ENCODE measurements around the gene MAP3K7.

DNA sequence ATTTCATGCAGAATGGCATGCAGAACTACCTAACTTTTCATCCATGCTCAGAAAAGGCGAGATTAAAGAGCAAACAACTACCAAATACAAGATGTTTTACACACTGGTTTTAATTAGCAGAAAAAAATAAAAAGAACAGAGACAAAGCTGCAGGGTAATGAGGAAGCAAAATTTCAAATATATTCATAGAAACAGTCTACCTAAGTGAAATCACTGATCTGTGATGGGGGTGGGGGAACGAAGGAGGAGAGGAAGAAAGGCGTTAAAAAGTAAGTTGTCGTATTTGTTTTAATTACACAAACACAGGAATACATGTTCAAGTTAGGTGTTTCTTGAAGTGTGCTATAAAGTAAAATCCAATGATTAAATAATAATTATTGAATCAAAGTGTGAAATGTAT, 42.1 kb downstream of the MAP3K7 start:
- TF ChIP-seq, protein P1, sequence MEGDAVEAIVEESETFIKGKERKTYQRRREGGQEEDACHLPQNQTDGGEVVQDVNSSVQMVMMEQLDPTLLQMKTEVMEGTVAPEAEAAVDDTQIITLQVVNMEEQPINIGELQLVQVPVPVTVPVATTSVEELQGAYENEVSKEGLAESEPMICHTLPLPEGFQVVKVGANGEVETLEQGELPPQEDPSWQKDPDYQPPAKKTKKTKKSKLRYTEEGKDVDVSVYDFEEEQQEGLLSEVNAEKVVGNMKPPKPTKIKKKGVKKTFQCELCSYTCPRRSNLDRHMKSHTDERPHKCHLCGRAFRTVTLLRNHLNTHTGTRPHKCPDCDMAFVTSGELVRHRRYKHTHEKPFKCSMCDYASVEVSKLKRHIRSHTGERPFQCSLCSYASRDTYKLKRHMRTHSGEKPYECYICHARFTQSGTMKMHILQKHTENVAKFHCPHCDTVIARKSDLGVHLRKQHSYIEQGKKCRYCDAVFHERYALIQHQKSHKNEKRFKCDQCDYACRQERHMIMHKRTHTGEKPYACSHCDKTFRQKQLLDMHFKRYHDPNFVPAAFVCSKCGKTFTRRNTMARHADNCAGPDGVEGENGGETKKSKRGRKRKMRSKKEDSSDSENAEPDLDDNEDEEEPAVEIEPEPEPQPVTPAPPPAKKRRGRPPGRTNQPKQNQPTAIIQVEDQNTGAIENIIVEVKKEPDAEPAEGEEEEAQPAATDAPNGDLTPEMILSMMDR (IDR thresholded peaks at IDR 0.05; ENCODE audit: low read length), result no peak
- no peak for TF ChIP-seq EZH2phosphoT487 (IDR thresholded peaks at IDR 0.05; ENCODE audit: low read length)

Data from MM.1S (cell line).